Endothelial cell of hepatic sinusoid (primary cell): Measurements from ENCODE around the gene GAS2L1.

ENCODE experiments used
- in situ Hi-C: cut with HindIII; loops from 2 replicates; pipeline ENCODE4 v1.10.0; 2017; ENCODE audit warnings: low sequenced_read_pairs

The GAS2L1 gene

GRCh38 chr22:29325785-29326315 is 19.4 kb downstream of the GAS2L1 start:
- in situ Hi-C loops: no loop called here

DNA sequence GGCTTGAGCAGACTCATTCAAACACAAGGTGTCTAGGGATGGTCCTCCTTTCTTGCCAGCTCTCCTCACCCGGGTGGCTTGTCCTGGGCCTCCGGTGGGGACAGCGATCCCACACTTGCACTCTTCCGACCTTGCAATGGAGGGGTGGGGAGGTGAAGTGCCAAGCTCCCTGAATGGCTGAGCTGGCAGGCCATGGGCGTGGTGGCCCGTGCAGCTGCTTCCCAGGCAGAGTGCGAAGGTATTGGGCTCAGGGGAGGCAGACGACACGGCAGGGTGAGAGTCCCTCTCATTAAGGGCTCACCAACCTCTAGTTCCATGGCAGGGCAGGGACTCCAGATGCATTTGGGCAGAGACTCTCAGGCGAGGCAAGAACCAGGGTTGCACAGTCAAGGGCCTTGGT is 20.0 kb downstream of the GAS2L1 start:
- in situ Hi-C loops: no loop called here

GRCh38 chr22:29327089-29327764 is 20.8 kb downstream of the GAS2L1 start:
- in situ Hi-C loops: no loop called here

DNA sequence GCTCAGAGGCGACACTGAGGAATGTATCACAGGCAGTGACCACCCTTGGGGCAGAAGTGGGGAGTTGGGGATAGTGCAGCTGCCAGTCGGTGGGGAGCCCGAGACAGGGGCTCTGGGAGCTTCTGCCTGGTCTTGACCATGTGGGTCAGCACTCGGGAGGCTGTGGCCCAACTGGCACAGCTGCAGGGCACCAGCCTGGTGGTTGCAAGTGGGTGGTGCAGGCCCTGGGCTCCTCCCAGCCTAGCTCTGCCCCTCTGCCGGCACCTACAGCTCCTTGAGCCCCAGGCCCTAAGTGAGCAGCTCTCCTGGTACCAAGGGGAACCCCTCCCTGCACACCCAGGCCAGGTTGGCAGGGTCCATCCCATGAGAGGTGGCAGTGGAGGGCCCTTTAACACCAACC is 21.6 kb downstream of the GAS2L1 start:
- in situ Hi-C loops: no loop called here

GRCh38 chr22:29328566-29329500 is 22.4 kb downstream of the GAS2L1 start:
- in situ Hi-C loops: no loop called here

- in situ Hi-C loops: no loop called here
These were observed 23.1 kb downstream of the GAS2L1 start for GRCh38 chr22:29329581-29329980.

DNA sequence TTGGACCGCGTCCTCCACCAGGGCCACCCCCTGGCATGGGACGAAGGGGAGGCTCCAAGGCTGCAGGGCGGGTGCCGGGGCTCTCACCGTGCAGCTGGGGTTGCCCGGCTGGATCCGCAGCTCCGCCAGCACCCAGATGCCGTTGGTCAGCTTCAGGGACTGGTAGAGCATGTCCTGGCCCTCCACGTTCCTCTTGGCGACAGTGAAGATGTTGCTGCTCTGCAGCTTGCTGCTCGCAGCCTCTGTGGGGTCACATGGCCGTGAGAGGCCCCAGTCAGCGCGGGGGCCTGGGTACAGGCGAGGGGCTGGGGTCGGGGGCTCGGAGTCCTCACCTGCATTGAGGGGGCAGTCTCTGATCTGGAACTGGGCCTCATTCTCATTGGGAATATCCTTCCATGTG is 23.8 kb downstream of the GAS2L1 start:
- in situ Hi-C loops: no loop called here

GRCh38 chr22:29330753-29331152 is 24.3 kb downstream of the GAS2L1 start:
- in situ Hi-C loops: no loop called here

GRCh38 chr22:29331213-29331612 is 24.8 kb downstream of the GAS2L1 start:
- in situ Hi-C loops: no loop called here

GRCh38 chr22:29331658-29332300 is 25.3 kb downstream of the GAS2L1 start:
- in situ Hi-C loops: no loop called here

- in situ Hi-C loops: no loop called here
These were observed 26.5 kb downstream of the GAS2L1 start for GRCh38 chr22:29332886-29333496.

DNA sequence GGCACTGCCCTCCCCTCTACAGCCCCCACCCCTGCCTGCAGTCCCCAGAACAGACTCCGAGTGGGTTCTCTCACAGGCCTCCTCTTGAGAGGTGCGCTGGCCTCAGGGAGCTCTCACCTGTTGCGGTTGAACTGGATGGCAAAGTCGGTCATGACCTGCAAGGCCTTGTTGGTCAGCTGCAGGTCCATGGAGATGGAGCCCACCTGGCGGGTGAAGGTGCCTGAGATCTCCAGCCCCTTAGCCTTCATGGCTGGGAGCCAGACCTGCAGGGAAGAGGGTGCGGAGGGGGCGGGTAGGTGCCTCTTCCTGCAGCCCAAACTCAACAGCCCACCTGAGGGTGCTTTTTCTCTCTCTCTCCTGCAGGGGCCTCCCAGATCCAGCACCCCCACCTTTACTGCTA is 27.7 kb downstream of the GAS2L1 start:
- in situ Hi-C loops: no loop called here

- in situ Hi-C loops: no loop called here
These were observed 28.4 kb downstream of the GAS2L1 start for GRCh38 chr22:29334696-29335344.

GRCh38 chr22:29335656-29336055 is 29.2 kb downstream of the GAS2L1 start:
- in situ Hi-C loops: no loop called here

- in situ Hi-C loops: no loop called here
These were observed 30.5 kb downstream of the GAS2L1 start for GRCh38 chr22:29336751-29337490.

- in situ Hi-C loops: no loop called here
These were observed 31.3 kb downstream of the GAS2L1 start for GRCh38 chr22:29337631-29338284.

DNA sequence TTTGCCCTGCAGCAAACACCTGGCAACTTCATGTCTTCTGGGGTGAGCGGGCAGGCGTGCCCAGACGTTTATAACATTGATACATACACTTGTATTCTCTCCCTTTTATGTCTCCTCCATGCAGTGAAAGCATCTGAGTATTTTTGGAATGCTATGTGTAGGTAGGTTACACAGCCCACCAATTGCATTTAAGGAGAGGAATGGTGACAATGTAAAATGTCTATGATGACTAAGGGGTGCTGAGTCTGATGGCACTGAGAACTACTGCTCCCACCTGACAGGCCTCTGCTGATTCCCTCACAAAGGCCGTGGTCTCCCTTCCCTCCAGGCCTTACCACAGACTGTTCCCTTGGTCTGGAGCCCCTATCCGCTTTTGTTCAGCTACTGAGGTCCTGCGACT is 31.9 kb downstream of the GAS2L1 start:
- in situ Hi-C loops: no loop called here

DNA sequence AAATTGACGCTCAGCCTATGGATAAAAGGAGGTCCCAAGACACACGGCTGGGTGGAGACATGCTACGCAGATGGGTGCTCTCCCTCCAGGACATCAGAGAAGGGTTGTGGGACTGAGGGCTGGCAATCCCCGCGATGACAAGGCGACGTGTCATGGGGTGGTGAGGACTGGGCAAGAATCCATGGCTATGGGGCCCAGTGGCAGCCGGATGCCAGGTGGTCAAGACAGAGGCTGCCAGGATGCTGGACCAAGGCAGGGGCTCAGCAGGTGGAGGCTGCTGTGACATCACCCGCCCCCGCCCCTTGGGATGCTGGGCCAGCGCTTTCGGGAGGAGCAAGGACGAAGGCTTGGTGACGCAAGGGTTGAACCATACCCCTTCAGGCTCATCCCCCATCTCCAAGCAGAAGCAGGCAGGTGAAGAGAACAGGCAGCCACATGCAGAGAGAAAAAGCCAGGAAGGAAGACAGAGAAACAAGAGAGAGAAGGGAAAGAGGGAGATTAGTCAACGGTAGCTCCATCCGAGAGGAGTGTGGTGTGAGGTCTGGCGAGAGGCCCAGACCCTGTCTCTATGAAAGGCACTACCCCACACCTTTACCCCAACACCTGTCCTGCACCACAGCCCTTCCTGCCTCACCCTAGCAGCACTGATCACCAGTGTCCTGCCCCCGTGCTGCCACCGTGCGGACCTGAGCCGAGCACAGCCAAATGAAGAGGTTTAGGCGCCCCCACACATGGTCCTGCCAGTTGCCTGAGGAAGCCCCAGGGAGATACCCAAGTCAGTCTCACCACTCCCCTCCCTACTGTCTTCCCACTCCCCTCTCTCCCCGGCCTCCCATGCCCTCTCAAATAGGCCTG is 33.2 kb downstream of the GAS2L1 start:
- in situ Hi-C loops: no loop called here
